Ectodermal cell (in vitro differentiated cells): ENCODE results near the gene UBE2D1.

ENCODE experiments used
- H3K27ac ChIP-seq: 2 replicates; pipeline ENCODE4 v1.7.0; 2013; ENCODE audit warnings: mild to moderate bottlenecking, low read depth, low read length; ENCODE audit not compliant: insufficient read depth, poor library complexity, severe bottlenecking
- H3K27me3 ChIP-seq: 2 replicates; pipeline ENCODE4 v1.7.0; 2013; ENCODE audit warnings: mild to moderate bottlenecking, low read length; ENCODE audit not compliant: insufficient read depth, control insufficient read depth, poor library complexity, severe bottlenecking
- H3K36me3 ChIP-seq: one replicate; pipeline ENCODE4 v1.7.0; 2013; ENCODE audit warnings: low read length; ENCODE audit not compliant: control insufficient read depth, insufficient read depth
- H3K4me1 ChIP-seq: one replicate; pipeline ENCODE4 v1.7.0; 2013; ENCODE audit warnings: low read length; ENCODE audit not compliant: control insufficient read depth, insufficient read depth
- H3K4me3 ChIP-seq: 2 replicates; pipeline ENCODE4 v1.7.0; 2013; ENCODE audit warnings: low read depth, low read length, control low read depth; ENCODE audit not compliant: insufficient read depth
- H3K9me3 ChIP-seq: 2 replicates; pipeline ENCODE4 v1.7.0; 2013; ENCODE audit warnings: mild to moderate bottlenecking, low read length, moderate library complexity; ENCODE audit not compliant: control insufficient read depth
- WGBS, 2 experiments: methylation state at CpG; one replicate each; pipeline ENCODE4 v1.1.7; 2013; ENCODE audit warnings: missing lambda C conversion rate in 2 of 2; 5-methylcytosine and 5-hydroxymethylcytosine counted together

The UBE2D1 gene

GRCh38 chr10:58352956-58353610 is 18.3 kb downstream of the UBE2D1 start:
- Histone ChIP-seq H3K27me3 (no peaks in the 10 kb centered on the region), H3K4me3 (no peak overlapping the region), H3K4me1 (peaks cover 7% of the 10 kb centered on the region), H3K36me3 (no peaks in the 10 kb centered on the region), H3K27ac (no peak overlapping the region), H3K9me3 (no peaks in the 10 kb centered on the region)
- WGBS, 2 experiments, result 86 to 92% methylated on average over 2 of the region's 2 CpGs

GRCh38 chr10:58356756-58357155 is 21.9 kb downstream of the UBE2D1 start:
- Histone ChIP-seq H3K27me3 (no peaks in the 10 kb centered on the region), H3K36me3 (no peaks in the 10 kb centered on the region), H3K4me3 (no peak overlapping the region), H3K9me3 (no peaks in the 10 kb centered on the region), H3K27ac (no peak overlapping the region), H3K4me1 (no peaks in the 10 kb centered on the region)
- WGBS, 2 experiments, result 86 to 92% methylated on average over 1 of the region's 2 CpGs

GRCh38 chr10:58358314-58358933 is 23.6 kb downstream of the UBE2D1 start:
- 88 to 95% methylated on average over 4 of the region's 4 CpGs for WGBS, 2 experiments
- Histone ChIP-seq H3K9me3 (no peaks in the 10 kb centered on the region), H3K27me3 (no peaks in the 10 kb centered on the region), H3K36me3 (no peaks in the 10 kb centered on the region), H3K4me1 (no peaks in the 10 kb centered on the region), H3K27ac (no peak overlapping the region), H3K4me3 (no peak overlapping the region)

- no peaks in the 10 kb centered on the region for H3K27me3 ChIP-seq
- H3K27ac ChIP-seq, result no peak overlapping the region
- WGBS, 2 experiments, result no CpG with 5 or more reads among the region's 1 CpG
- no peaks in the 10 kb centered on the region for H3K9me3 ChIP-seq
- no peak overlapping the region for H3K4me3 ChIP-seq
- H3K36me3 ChIP-seq, result no peaks in the 10 kb centered on the region
- no peaks in the 10 kb centered on the region for H3K4me1 ChIP-seq
Observed at GRCh38 chr10:58358947-58359346, 24.1 kb downstream of the UBE2D1 start.

- WGBS, 2 experiments, result 97 to 98% methylated on average over 3 of the region's 3 CpGs
- no peak overlapping the region for H3K4me3 ChIP-seq
- H3K9me3 ChIP-seq, result no peaks in the 10 kb centered on the region
- no peaks in the 10 kb centered on the region for H3K4me1 ChIP-seq
- H3K27me3 ChIP-seq, result no peaks in the 10 kb centered on the region
- H3K36me3 ChIP-seq, result no peaks in the 10 kb centered on the region
- H3K27ac ChIP-seq, result no peak overlapping the region
Observed at GRCh38 chr10:58359541-58359940, 24.7 kb downstream of the UBE2D1 start.

GRCh38 chr10:58360412-58361004 is 25.7 kb downstream of the UBE2D1 start:
- no peaks in the 10 kb centered on the region for H3K9me3 ChIP-seq
- WGBS, 2 experiments, result 92 to 93% methylated on average over 9 of the region's 9 CpGs
- no peaks in the 10 kb centered on the region for H3K36me3 ChIP-seq
- H3K27me3 ChIP-seq, result no peaks in the 10 kb centered on the region
- H3K4me1 ChIP-seq, result no peaks in the 10 kb centered on the region
- H3K4me3 ChIP-seq, result no peak overlapping the region
- no peak overlapping the region for H3K27ac ChIP-seq

- no peak overlapping the region for H3K27ac ChIP-seq
- H3K36me3 ChIP-seq, result no peaks in the 10 kb centered on the region
- H3K27me3 ChIP-seq, result no peaks in the 10 kb centered on the region
- H3K4me3 ChIP-seq, result no peak overlapping the region
- 90 to 93% methylated on average over 2 of the region's 2 CpGs for WGBS, 2 experiments
- H3K4me1 ChIP-seq, result no peaks in the 10 kb centered on the region
- no peaks in the 10 kb centered on the region for H3K9me3 ChIP-seq
Observed at GRCh38 chr10:58361353-58361752, 26.5 kb downstream of the UBE2D1 start.

GRCh38 chr10:58362027-58362789 is 27.4 kb downstream of the UBE2D1 start:
- Histone ChIP-seq H3K4me1 (no peaks in the 10 kb centered on the region), H3K4me3 (no peak overlapping the region), H3K27ac (no peak overlapping the region), H3K36me3 (no peaks in the 10 kb centered on the region), H3K9me3 (no peaks in the 10 kb centered on the region), H3K27me3 (no peaks in the 10 kb centered on the region)
- 80 to 100% methylated on average over 1 of the region's 1 CpG for WGBS, 2 experiments

GRCh38 chr10:58367069-58367468 is 32.3 kb downstream of the UBE2D1 start:
- H3K4me3 ChIP-seq, result no peak overlapping the region
- no peaks in the 10 kb centered on the region for H3K9me3 ChIP-seq
- no peaks in the 10 kb centered on the region for H3K4me1 ChIP-seq
- WGBS, 2 experiments, result 88 to 97% methylated on average over 2 to 3 of the region's 3 CpGs
- H3K27ac ChIP-seq, result no peak overlapping the region
- H3K36me3 ChIP-seq, result no peaks in the 10 kb centered on the region
- H3K27me3 ChIP-seq, result no peaks in the 10 kb centered on the region

- no peaks in the 10 kb centered on the region for H3K36me3 ChIP-seq
- H3K27ac ChIP-seq, result no peak overlapping the region
- H3K9me3 ChIP-seq, result no peaks in the 10 kb centered on the region
- no peaks in the 10 kb centered on the region for H3K27me3 ChIP-seq
- no peaks in the 10 kb centered on the region for H3K4me1 ChIP-seq
- H3K4me3 ChIP-seq, result no peak overlapping the region
Observed at GRCh38 chr10:58371473-58371872, 36.7 kb downstream of the UBE2D1 start.
